Testis (tissue), 2 donors: ENCODE measurements around the gene MINDY3.

Experiments used
- POLR2A ChIP-seq: fragments of 450-650 bp; IDR thresholded peaks from one replicate; pipeline ENCODE4 v1.6.1; 2017; ENCODE audit warnings: antibody characterized with exemption, mild to moderate bottlenecking, moderate library complexity
- TF ChIP-seq, protein P1 (sequence below), 3 experiments: fragments of 450-650 bp in 2 of 3; fragments of 200-600 bp in 1 of 3; sonication (generic) in 1 of 3; IDR thresholded peaks; one replicate each; pipeline ENCODE4 v1.5.1; 2016 to 2019; ENCODE audit warnings: antibody characterized with exemption in 3 of 3, mild to moderate bottlenecking in 2 of 3, moderate library complexity in 1 of 3

DNA sequence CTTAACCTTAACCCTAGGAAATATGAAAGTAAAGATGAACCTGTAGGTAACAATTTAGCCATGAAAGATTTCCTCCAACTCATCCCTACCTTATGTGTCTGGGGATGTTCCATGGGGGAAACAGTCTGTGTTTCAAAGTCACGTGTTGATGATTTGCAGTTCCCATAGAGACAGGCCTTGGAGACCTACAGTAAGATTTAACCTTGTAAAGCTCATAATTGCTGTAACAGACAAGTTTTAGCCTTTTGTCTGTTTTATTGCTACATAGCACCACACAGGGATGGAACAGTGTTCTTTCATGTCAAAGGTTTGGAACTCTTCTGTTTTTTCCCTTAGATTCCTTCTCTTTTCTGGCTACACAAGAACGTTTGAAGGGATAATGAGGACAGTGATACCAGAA is 105.4 kb downstream of the MINDY3 start:
- TF ChIP-seq, protein P1, sequence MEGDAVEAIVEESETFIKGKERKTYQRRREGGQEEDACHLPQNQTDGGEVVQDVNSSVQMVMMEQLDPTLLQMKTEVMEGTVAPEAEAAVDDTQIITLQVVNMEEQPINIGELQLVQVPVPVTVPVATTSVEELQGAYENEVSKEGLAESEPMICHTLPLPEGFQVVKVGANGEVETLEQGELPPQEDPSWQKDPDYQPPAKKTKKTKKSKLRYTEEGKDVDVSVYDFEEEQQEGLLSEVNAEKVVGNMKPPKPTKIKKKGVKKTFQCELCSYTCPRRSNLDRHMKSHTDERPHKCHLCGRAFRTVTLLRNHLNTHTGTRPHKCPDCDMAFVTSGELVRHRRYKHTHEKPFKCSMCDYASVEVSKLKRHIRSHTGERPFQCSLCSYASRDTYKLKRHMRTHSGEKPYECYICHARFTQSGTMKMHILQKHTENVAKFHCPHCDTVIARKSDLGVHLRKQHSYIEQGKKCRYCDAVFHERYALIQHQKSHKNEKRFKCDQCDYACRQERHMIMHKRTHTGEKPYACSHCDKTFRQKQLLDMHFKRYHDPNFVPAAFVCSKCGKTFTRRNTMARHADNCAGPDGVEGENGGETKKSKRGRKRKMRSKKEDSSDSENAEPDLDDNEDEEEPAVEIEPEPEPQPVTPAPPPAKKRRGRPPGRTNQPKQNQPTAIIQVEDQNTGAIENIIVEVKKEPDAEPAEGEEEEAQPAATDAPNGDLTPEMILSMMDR (IDR thresholded peaks at IDR 0.05) = no peak
- TF ChIP-seq POLR2A = no peak
